Measurements from ENCODE around the gene CDK14. TPM values are rescaled to one million over a fixed set of nuclear protein-coding genes. Genes with fewer than 3 reads are reported as not detected.

Gene CDK14
- total RNA-seq, 4 donors from 2014 or later: 3.3 to 61.6 (median 38.7) TPM

GRCh38 chr7:90680484-90680883 lies 84.4 kb downstream of the CDK14 start:
- no peak overlapping the region for H3K4me3 ChIP-seq
- intact Hi-C loops (cut with DNase I; ENCODE audit: low total_unique reads): no loop called here
- H3K4me1 ChIP-seq: no peaks in the 10 kb centered on the region
- no peak overlapping the region for H3K27ac ChIP-seq
- TF ChIP-seq CTCF (IDR thresholded peaks at IDR 0.05) (no peak), POLR2A (IDR thresholded peaks at IDR 0.05) (no peak)
- no peaks in the 10 kb centered on the region for H3K9me3 ChIP-seq
- no peaks in the 10 kb centered on the region for H3K36me3 ChIP-seq
- H3K27me3 ChIP-seq: no peaks in the 10 kb centered on the region
- no peak for DNase-seq

- DNase-seq: no peak
- H3K4me1 ChIP-seq: no peaks in the 10 kb centered on the region
- intact Hi-C loops (cut with DNase I; ENCODE audit: low total_unique reads): no loop called here
- H3K9me3 ChIP-seq: no peaks in the 10 kb centered on the region
- no peaks in the 10 kb centered on the region for H3K36me3 ChIP-seq
- H3K4me3 ChIP-seq: no peak overlapping the region
- no peaks in the 10 kb centered on the region for H3K27me3 ChIP-seq
- TF ChIP-seq POLR2A (IDR thresholded peaks at IDR 0.05) (no peak), CTCF (IDR thresholded peaks at IDR 0.05) (no peak)
- H3K27ac ChIP-seq: no peak overlapping the region
Measured at GRCh38 chr7:90681336-90682022, 85.4 kb downstream of the CDK14 start.

- Histone ChIP-seq H3K4me1 (no peaks in the 10 kb centered on the region), H3K27ac (no peak overlapping the region), H3K9me3 (no peaks in the 10 kb centered on the region), H3K4me3 (no peak overlapping the region), H3K36me3 (no peaks in the 10 kb centered on the region), H3K27me3 (no peaks in the 10 kb centered on the region)
- intact Hi-C loops (cut with DNase I; ENCODE audit: low total_unique reads): no loop called here
- TF ChIP-seq POLR2A (IDR thresholded peaks at IDR 0.05) (no peak), CTCF (IDR thresholded peaks at IDR 0.05) (no peak)
- no peak for DNase-seq
Measured at GRCh38 chr7:90686146-90686545, 90.0 kb downstream of the CDK14 start.

- TF ChIP-seq CTCF (IDR thresholded peaks at IDR 0.05): no peak
- no peak for TF ChIP-seq POLR2A (IDR thresholded peaks at IDR 0.05)
- H3K36me3 ChIP-seq: no peaks in the 10 kb centered on the region
Measured at GRCh38 chr7:90688810-90689209, 92.7 kb downstream of the CDK14 start.

GRCh38 chr7:90689260-90689659 lies 93.1 kb downstream of the CDK14 start:
- Histone ChIP-seq H3K4me3 (no peak overlapping the region), H3K27ac (no peak overlapping the region), H3K4me1 (no peaks in the 10 kb centered on the region), H3K27me3 (no peaks in the 10 kb centered on the region), H3K9me3 (no peaks in the 10 kb centered on the region), H3K36me3 (no peaks in the 10 kb centered on the region)
- intact Hi-C loops (cut with DNase I; ENCODE audit: low total_unique reads): no loop called here
- TF ChIP-seq CTCF (IDR thresholded peaks at IDR 0.05) (no peak), POLR2A (IDR thresholded peaks at IDR 0.05) (no peak)
- DNase-seq: no peak

More at GRCh38 chr7:90688810-90689209, 92.7 kb downstream of the CDK14 start:
- Histone ChIP-seq H3K27me3 (no peaks in the 10 kb centered on the region), H3K27ac (no peak overlapping the region), H3K9me3 (no peaks in the 10 kb centered on the region), H3K4me1 (no peaks in the 10 kb centered on the region), H3K4me3 (no peak overlapping the region)
- intact Hi-C loops (cut with DNase I; ENCODE audit: low total_unique reads): no loop called here
- DNase-seq: no peak
